ENCODE results near the gene SRD5A2.

SRD5A2 gene

GRCh38 chr2:31580321-31581117 lies at the start of gene SRD5A2:
SRD5A2 (minus strand) TSS chr2:31580938; CDS start chr2:31580900, 38 bp downstream.
- DNase-seq (ENCODE audit: low read depth), result no peak

GRCh38 chr2:31606509-31606908 lies 25.8 kb upstream of the SRD5A2 start:
- DNase-seq (ENCODE audit: low read depth), result no peak

- DNase-seq (ENCODE audit: low read depth), result no peak
Measured at GRCh38 chr2:31598694-31599093, 18.0 kb upstream of the SRD5A2 start.

- DNase-seq (ENCODE audit: low read depth), result no peak
Measured at GRCh38 chr2:31586230-31586629, 5.5 kb upstream of the SRD5A2 start.

GRCh38 chr2:31581124-31581795 lies 522 bp upstream of the SRD5A2 start:
- DNase-seq (ENCODE audit: low read depth), result no peak

GRCh38 chr2:31579996-31580320 lies 780 bp downstream of the SRD5A2 start:
- no peak for DNase-seq (ENCODE audit: low read depth)

GRCh38 chr2:31578316-31578715 lies 2.4 kb downstream of the SRD5A2 start:
- DNase-seq (ENCODE audit: low read depth), result no peak

- no peak for DNase-seq (ENCODE audit: low read depth)
Measured at GRCh38 chr2:31577143-31577542, 3.6 kb downstream of the SRD5A2 start.

- no peak for DNase-seq (ENCODE audit: low read depth)
Measured at GRCh38 chr2:31568585-31569201, 12.0 kb downstream of the SRD5A2 start.

GRCh38 chr2:31567679-31568078 lies 13.1 kb downstream of the SRD5A2 start:
- DNase-seq (ENCODE audit: low read depth), result no peak

GRCh38 chr2:31563273-31563839 lies 17.4 kb downstream of the SRD5A2 start:
- DNase-seq (ENCODE audit: low read depth), result no peak

- no peak for DNase-seq (ENCODE audit: low read depth)
Measured at GRCh38 chr2:31561823-31562222, 18.9 kb downstream of the SRD5A2 start.

GRCh38 chr2:31558401-31559295 lies 22.1 kb downstream of the SRD5A2 start:
- DNase-seq (ENCODE audit: low read depth), result no peak

- DNase-seq (ENCODE audit: low read depth), result no peak
Measured at GRCh38 chr2:31556940-31557339, 23.8 kb downstream of the SRD5A2 start.

GRCh38 chr2:31555967-31556706 lies 24.6 kb downstream of the SRD5A2 start:
- DNase-seq (ENCODE audit: low read depth), result no peak

- no peak for DNase-seq (ENCODE audit: low read depth)
Measured at GRCh38 chr2:31553362-31553761, 27.4 kb downstream of the SRD5A2 start.

- no peak for DNase-seq (ENCODE audit: low read depth)
Measured at GRCh38 chr2:31547485-31547884, 33.3 kb downstream of the SRD5A2 start.

- DNase-seq (ENCODE audit: low read depth), result no peak
Measured at GRCh38 chr2:31541853-31542252, 38.9 kb downstream of the SRD5A2 start.

- DNase-seq (ENCODE audit: low read depth), result no peak
Measured at GRCh38 chr2:31539505-31539904, 41.2 kb downstream of the SRD5A2 start.

GRCh38 chr2:31535768-31536167 lies 45.0 kb downstream of the SRD5A2 start:
- no peak for DNase-seq (ENCODE audit: low read depth)

GRCh38 chr2:31534636-31535035 lies 46.1 kb downstream of the SRD5A2 start:
- no peak for DNase-seq (ENCODE audit: low read depth)
